SKM-1 treated with dmso at 0.1 percent for 144 hours (cell line): ENCODE data around the gene NAV2.
A peak's percentile ranks its signal among the peaks of the same experiment; 100 is the strongest.
"Not testable (repeated sequence)": the region's sequence is repeated elsewhere in the genome, so short reads cannot be mapped to it uniquely, and the experiment has no call there.

Experiments used
- DNase-seq: peaks from one replicate; lab custom pipeline; 2025; ENCODE audit not compliant: unreplicated experiment; lab: John Stamatoyannopoulos, UW

NAV2 gene

DNA sequence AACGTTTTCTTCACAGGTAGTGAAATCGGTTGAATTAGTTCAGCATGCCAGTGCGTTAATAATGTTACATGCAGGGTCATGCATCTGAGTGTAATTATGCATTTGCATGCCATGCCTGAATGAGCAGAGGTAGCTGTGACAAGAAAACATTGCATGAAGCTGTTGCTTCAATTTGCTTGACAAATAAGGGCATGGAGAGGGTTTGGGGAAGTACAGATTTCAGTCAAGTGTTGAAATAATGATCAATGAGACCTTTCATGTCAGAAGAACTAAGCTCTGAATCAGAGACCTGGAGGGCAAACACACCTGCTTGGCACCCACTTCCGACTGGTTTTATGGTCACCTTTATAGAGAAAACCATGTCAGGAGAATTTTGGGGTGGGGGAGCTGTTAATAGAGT is 226.2 kb downstream of the NAV2 start:
- peak; percentile 2 for DNase-seq

DNA sequence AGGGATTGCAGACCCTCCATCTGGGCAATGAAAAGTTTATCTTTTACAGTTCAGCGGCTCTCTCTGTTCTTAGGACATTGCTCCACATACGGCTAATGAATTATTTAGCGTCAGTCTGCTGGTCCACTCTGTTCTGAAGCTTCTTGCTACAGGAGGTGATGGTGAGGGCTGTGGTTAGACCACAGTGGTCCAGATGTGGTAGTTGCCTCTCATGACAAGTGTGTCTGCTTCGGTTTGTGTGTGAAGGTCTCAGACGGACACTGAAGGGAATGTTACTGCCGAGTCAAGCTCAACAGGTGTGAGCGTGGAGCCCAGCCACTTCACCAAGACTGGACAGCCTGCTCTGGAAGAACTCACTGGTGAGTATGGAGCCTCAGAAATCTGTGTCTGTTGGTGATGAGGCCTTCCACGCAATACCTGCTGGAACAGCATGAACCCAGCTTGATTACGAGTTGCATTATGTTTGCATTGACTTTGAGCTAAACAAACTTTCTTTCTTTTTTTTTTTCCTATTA is 226.8 kb downstream of the NAV2 start:
- DNase-seq = no peak

DNA sequence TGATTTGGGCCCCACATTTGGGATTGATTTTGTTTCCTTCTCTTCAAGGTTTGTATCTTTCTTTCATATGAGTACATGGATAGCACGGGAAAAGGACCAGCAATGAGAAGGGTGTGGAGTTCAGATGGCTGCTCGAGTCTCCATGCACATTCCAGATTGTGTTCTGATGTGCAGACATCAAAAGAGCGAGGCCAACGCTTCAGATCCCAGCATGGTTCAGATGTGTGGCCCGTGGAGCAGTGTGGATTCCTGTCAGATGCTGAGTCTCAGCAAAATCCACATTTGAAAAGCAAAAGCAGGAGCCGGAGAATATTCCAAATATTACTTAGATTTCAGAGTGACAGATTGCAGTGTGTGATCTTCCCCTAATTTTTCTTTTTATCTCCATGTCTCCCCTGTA is 228.2 kb downstream of the NAV2 start:
- no peak for DNase-seq

DNA sequence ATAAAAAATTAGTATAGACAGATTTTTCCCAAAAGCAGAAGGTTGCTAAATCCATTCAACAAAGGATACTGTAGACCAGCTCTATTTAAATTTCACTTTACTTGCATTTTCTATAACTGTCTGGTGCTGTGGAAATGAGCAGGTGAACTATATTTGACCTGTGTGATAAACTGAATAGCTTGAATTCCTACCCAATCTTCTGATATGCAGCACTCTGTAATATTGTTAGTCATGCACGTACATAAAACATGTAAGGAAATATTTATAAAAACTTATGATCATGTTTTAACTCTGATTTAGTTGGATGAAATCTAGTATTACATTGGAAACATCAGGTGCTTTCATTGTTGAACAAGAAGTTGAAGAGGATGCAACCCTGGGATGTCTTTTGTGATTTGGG is 234.0 kb downstream of the NAV2 start:
- DNase-seq = no peak

DNA sequence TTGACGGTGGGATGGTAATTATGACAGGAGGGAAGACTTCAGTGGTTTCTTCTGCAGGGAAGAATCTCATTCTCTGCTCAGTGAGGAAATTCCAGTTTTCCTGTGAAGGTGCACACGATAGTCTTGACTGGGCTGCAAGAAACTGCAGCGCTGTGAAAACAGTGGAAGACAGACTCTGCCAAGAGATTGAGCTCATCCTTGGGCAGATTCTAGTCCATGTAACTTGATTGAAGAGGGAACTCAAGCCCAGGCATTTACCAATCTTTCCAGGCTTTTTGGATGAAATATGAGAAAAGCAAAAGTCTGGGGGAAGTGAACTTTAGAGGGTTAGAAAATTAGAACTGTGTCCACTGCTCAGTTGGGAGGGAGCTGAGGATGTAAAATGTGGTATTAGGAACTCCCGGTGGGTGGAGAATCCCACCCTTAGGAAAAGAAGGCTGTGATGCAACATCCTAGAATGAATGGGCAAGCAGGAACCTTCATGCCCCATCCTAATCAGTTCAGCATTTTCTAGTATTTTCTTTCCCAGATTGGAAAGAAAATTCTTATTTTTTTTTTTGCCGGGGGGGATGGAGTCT is 235.0 kb downstream of the NAV2 start:
- no peak for DNase-seq

DNA sequence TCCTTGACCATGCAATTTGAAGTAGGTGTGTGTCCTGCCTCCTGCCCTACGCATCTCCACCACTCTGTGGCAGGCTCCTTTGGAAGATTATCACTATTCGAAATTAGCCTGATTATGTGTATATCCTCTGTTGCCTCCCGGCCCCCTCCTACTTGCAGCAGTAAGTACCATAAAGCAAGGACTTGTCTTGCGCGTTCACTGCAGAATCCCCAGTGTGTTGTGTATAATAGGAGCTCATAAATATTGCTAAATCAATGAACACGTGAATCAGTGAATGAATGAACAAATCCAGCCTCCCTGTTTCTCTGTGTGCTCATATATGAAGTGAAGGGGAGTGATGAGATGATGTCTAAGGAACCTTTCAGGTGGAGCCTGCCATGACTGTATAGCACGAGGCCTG is 237.0 kb downstream of the NAV2 start:
- DNase-seq = no peak

DNA sequence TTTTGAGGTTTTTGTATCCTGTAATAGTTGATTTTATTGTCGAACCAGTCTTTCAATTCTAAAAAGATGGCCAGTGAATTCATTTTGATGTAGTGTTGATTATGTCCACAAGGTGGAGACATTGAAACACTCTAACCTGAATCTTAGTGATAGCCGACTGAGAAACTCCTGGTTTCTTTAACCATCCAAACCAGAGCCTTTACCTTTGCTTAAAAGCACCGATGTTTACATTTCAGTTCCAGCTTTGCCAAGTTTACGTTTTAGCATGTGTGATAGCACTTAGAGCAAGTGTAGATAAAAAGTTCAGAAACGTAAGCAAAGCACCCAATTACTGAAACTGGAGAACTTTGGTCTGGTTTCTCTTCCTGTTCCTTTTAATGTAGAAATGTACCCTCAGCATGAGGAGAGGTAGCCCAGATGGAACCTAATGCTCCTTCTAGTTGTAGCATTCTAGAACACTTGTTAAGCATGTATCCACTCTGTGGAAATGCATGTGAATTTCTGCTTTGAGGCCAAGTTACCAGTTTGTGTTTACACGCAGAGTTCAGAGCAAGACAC is 239.0 kb downstream of the NAV2 start:
- peak; percentile 19 for DNase-seq

DNA sequence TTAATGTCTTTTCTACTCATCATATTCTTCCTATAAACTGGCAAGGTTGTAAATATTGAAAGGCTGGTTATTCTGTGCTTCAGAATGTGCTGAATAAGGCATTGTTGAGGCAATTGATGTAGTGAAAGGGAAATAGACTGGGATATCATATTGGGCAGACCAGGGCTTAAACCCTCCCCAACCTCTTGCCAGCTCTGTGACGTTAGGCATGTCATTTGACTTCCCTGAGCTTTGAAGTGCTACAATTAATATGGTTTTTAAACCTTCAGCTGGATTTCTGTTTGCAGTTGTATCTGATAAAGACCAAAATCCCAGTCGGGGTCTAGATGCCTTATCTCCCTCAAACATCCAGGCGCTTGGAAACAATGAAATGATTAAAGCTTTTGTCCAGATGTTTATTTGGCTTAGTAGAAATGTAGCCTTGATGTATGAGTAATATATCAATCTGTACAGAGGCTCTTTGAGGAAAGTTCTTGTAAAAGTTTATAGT is 239.5 kb downstream of the NAV2 start:
- no peak for DNase-seq

DNA sequence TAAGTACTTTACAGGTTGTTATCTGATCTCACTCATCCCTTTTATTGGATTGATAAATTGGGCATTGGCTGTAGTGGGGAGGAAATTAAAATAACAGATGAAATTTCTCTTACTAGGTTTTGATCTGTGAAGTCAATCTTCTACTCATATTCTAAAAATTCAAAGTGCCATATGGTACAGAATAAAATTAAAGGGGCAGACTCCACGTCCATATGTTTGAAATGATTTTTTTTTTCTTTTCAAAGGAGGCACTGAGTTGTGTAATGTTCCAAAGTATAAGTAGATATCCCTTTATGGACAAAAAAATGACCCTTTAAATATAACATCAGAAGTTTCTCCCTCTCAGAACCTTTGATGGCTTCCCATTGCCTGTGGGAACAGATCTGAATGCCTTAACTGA is 240.3 kb downstream of the NAV2 start:
- DNase-seq = no peak

DNA sequence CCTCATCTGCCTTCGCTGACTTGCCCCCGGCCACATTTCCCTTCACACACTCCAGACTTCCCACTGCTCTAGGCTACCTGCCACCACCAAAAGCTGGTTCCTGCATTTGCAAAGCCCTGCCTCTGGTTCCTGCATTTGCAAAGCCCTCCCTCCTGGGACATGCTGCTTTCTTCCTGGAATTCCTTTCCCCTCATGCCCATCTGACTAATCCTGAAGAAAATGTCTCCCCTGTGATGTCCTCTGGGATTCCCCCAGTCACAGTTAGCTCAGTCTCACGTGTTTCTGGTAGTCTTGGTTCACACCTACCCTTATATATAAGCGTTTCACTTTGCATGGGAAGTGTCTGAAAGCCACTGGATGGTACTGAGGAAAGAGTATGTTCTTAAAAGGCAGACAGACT is 240.7 kb downstream of the NAV2 start:
- DNase-seq = no peak

DNA sequence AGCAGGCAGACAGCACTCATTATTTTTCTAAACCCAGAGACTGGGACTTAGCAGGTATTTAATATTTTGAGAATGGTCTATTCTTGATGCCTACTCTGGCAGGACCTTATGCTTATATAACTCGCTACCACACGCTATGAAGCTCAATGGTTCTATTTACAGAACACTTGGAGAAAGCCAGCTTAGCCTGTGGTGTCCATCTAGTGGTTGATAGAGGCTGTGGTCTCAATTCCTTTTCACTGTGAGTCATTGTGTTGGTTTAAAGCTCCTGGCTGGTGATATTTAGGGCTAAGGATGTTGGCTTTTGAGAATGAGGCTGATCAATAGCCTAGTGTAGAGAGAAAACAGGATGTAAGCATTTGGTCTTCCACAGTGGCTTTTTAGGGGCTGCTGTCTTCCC is 241.3 kb downstream of the NAV2 start:
- peak; percentile 1 for DNase-seq

DNA sequence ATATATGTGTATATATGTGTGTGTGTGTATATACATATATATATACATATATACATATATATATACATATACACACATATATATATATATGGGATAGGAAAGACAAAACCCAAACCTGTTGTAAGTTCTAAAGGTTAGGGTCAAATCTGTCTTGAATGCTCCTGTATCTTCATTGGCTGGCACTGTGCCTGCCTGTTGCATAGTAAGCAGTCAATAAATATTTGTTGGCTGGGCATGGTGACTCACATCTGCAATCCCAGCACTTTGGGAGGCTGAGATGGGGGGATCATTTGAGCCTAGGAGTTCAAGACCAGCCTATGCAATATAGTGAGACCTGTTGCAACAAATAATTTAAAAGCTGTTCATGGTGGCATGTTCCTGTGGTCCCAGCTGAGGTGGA is 242.3 kb downstream of the NAV2 start:
- DNase-seq = no peak

DNA sequence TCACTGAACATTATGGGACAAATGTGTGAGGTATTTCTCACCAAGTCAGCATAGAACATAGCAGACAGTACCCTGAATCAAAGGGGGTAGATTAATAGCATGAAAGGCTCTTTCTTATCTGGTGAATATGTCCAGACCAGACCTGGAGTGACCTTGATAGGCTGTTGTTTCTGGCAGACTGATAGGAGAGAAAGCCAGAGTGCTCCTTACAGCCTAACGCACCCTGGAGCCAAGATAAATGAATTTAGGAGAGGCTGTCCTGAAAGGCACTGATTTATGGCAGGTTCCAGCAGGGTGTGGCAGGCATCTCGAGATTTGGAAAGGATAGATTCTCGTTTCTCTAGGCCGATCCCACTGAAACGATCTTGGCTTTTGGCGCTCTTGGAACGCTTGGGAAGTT is 243.0 kb downstream of the NAV2 start:
- no peak for DNase-seq

DNA sequence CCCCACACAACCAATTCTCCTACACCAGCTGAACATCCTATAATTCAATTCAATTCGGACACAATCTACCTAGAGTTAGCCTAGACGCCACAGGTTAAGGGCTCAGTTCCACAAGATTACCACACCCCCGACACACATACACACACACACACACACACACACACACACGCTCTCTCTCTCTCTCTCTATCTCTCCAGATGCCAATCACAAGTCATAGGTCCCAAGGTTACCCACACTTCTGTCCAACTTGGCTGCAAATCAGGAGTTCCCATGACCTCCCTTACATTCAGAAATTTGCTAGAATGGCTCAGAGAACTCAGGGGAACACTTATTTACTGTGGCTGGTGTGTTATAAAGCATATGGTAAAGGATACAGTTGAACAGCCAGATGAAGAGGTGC is 243.6 kb downstream of the NAV2 start:
- DNase-seq = no peak

DNA sequence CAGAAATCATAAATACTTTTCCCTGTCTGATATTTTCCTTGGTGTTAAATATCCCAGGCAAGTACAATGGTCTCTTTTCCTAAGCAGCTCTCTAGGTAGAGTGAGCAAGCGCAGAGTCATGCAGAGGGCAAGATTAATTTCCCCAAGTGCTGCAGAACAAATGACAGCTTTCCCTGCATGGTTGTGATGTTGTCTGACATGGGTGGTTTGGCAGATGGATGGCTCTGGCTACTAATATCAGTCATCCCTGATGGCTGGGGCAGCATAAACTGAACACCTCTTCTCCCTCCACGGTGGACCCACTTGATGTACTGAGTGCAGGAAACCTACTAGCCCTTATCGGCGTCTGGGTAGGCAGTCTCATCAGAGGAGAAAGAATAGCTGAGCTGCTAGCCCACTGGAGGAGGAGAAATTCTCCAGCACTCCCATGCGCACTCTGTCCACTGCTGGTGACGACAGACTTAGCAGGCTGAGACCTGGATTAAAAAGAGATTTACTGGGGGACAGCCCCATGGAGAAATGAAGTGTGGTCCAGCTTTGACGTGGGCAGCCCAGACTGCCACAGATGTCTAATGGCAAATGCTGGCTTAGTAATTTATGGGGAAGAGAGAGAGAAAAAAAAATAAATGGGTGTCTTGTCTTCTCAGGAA is 244.8 kb downstream of the NAV2 start:
- DNase-seq = no peak

DNA sequence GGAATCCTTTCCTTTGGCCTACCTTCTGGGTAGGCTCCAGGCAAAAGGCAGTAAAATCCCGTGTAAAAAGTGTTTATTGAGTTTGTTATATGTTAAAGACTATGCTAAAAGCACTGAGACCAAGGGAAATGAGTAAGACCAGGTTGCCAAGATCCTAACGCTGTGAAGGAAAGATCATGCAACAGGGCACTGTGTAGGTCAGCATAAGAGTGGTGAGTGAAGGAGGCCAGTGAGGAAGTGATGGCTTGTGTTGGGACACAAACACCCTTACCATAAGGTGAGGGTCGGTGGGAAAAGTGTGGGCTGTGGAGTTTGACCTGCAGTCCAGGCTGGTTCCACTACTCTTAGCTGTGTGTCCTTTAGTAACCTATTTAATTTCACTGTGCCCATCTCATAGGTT is 245.6 kb downstream of the NAV2 start:
- DNase-seq = no peak

DNA sequence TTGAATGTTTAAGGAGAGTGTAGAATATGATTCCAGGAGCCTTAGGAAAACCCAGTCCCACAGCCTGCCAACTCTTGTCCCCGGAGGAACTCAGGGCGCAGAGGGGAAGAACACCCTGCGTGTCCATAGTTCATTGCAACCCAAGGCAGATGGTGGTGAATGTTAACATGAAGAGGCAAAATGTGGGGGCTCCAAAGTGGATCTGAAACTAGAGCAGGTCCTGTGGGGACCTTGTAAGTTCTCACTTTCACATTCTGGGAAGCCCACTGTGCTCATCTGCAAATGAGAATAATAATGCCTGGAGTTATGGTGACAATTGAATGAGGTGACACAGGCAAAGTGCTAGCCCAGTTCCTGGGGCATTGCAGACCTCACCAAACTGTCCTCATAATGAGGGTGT is 246.6 kb downstream of the NAV2 start:
- DNase-seq = no peak

DNA sequence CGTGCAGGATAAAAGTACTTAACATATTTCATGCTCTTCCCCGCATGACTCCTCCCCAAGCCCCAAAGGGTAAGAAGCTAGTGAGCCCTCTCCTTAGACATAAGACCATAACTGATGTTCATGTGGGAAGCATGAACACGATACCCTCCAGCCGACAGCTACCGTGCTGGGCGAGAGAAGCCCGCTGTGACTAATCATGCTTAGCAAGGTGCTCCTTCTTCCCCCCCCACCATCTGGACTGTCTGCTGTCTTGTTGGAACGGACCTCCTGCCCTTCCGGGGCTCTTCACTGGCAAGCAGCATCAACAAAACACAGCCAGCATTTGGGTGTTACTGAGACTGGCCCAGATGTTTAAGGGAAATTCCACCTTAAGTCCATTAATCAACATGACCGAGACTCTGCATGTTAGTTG is 247.0 kb downstream of the NAV2 start:
- no peak for DNase-seq

DNA sequence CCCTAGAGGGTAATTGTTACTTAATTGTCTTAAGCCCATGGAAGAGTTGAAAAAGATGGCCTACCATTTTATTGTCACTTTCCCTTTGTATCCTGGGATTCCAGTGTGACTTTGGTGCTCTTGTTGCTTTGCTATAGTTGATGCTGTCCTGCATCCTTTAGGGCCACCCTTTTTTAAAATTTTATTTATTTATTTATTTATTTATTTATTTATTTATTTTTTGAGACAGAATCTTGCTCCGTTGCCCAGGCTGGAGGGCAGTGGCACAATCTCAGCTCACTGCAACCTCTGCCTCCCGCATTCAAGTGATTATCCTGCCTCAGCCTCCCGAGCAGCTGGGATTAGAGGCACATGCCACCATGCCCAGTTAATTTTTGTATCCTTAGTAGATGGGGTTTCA is 247.8 kb downstream of the NAV2 start:
- DNase-seq = not testable (repeated sequence)

DNA sequence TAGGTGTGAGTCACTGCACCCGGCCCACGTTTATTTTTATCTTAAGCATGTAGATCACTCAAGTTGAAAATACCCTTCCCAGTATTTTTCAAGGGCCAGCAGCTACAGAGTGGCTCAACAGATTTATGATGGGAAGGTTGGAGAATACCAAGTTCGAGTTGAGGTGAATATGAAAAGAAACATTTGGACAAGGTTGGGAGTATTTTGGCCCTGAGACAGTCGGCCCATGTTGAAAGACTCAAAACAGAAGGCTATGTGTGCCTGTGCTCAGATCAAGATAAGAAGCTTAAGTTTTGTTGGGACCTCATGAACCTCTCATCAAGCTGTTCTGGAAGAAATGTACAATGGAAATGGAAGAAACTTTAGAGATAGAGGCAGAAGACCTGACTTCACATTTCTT is 248.6 kb downstream of the NAV2 start:
- DNase-seq = no peak

DNA sequence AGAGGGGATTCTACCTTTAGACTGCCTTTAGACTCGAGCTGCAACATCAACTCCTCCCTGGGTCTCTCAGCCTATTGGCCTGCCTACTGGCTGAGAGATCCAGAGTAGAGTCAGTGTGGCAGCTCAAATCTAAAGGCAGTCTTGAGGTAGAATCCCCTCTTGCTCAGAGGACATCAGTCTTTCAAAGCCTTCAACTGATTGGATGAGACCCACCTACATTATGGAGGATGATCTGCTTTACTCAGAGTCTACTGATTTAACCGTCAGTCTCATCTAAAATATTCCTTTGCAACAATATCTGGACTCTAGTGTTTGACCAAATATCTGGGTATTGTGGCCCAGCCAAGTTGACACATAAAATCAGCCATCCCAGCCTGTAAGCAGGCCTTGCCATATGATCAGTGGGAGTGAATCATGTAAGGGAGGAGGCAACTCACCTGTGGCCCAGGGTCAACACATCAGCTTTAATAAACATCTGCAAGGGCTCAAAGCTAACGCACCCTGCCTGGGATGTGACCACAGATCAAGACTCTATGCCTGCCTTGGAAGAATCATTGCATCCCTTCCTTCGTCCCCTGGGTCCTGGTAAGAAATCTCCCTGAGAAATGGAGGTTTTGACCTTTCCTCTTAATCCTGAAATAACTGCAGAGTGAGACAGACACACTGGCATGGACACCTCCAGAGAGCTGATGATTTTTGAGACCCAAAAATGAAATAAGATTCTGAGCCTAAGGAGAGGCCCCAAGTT is 249.6 kb downstream of the NAV2 start:
- DNase-seq = no peak

DNA sequence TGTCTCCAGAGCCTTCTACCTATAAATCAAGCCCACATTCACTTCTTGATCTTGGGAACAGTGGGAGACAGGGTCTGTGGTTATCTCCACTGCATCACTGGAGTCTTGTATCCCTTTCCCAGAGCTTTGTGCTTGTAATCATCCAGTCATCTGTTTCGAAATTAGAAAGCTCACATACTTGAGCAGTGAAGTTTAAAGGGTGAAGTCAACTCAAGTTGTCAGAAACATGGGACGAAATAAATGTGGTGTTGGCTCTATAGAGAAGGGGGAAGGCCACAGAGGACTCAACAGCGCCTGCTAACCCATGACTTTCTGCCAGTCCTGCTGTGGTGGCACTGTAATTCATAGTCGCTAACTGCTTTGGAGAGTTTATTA is 250.2 kb downstream of the NAV2 start:
- no peak for DNase-seq
